GM19468 (cell line): ENCODE measurements around the gene ZYG11A.
A peak's percentile ranks its signal among the peaks of the same experiment; 100 is the strongest.
"Not testable (repeated sequence)": the region's sequence is repeated elsewhere in the genome, so short reads cannot be mapped to it uniquely, and the experiment has no call there.

Experiments used
- ATAC-seq: cut with Tn5 transposase; IDR thresholded peaks from one replicate; pipeline ENCODE4 v1.9.1; 2021; ENCODE audit warnings: mild to moderate bottlenecking, moderate library complexity, moderate number of reproducible peaks; ENCODE audit not compliant: unreplicated experiment; ENCODE audit errors: extremely low read depth

Gene ZYG11A

DNA sequence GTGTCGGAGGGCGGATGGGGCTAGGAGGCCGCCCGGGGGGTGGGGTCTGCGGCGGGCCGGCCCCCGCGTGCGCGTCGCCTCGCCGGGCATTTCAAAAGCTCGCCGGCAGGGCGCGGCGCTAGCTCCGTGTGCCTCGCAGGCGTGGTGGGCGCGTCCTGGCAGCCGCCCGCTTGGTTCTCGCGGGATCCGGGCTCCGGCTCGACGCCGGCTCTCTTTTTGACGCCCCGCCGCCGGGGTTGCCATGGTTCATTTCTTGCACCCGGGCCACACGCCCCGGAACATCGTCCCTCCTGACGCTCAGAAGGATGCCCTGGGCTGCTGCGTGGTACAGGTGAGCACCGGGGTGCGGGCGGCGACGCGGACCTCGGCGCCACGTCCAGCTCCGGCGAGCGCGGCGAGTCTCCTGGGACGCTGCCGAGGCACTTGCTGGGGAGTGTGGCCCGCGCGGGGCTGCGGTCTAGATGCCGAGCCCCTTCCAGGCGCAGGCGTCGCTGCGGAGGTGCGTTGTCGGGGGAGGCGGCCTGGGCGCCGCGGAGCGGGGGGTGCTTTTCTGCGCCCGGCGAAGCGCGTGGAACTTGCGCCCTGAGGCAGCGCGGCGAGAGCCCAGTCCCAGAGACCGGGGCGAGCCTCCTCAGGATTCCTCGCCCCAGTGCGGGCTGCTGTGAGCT lies at the start of gene ZYG11A:
Gene ZYG11A, plus strand, starts transcription at position 118 of the 668 bp plus-strand sequence. Its CDS starts 124 bp downstream, at position 242.
- ATAC-seq: peak; percentile 84

DNA sequence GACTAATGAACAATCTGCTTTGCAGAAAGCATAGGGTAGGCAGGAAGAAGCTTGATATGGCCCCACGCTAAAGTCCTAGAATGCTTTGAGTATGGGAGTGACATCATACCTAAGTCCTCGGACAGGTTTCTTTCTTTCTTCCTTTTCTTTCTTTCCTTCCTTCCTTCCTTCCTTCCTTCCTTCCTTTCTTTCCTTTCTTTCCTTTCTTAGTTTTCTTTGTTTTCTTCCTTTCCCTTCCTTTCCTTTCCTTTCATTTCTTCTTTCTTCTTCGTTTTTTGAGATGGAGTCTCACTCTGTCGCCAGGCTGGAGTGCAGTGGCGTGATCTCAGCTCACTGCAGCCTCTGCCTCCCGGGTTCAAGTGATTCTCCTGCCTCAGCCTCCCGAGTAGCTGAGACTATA lies 48.8 kb upstream of the ZYG11A start:
- not testable (repeated sequence) for ATAC-seq

DNA sequence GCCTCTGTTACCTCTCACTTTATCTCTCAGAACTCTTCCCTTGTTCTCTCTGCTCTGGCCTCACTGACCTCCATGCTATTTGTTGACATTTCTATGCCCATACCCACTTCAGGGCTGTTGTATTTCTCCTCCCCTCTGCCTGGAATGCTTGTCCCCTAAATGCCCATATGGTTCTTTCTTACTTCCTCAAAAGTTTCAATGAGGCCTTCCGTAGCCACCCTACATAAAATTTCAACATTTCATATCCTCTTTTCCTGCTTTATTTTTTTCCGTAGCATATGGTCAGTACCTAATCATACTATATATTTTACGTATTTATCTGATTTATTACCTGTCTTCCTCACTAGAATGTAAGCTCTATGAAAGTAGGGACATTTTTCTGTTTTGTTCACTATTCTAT lies 47.1 kb upstream of the ZYG11A start:
- ATAC-seq: no peak

DNA sequence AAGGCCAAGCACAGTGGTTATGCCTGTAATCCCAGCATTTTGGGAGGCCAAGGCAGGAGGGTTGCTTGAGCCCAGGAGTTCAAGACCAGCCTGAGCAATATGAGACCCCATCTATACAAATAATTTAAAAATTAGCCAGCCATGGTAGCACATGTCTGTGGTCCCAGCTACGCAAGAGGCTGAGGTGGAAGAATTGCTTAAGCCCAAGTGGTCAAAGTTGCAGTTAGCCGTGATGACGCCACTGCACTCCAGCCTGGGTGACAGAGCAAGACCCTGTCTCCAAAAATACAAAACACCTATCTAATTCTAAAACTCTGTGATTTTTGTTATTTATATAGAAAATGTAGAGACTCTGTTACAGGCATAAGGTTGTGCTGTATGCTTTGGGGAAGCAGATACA lies 44.2 kb upstream of the ZYG11A start:
- ATAC-seq: no peak

DNA sequence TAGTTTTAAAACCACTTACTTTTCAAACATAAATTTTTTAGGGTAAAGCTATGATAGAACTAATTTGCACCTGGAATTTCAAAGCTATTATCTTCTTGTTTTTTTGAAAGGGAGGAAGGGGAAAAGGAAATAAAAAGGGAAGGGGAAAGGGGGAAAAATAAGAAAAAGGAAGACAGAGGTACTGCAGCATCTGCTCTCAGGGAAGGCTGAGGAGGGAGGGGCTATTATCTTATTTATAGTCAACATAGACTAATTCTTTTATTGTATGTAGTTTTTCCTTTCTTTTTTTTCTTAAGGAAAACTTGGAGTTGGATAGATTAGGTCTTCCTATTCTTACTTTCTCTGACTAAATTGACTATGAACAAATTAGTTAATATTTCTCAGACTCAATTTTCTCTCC lies 41.5 kb upstream of the ZYG11A start:
- ATAC-seq: no peak

DNA sequence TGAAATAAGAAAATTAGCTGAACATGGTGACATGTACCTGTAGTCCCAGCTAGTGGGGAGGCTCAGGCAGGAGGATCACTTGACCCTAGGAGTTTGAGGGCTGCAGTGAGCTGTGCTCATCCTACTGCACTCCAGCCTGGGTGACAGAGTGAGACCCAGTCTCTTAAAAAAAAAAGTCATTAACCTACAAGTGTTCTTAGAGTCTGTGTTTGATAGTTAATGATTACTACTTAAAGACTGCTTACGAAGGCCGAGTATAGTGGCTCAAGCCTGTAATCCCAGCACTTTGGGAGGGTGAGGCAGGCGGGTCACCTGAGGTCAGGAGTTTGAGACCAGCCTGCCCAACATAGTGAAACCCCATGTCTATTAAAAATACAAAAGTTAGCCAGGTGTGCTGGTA lies 38.5 kb upstream of the ZYG11A start:
- ATAC-seq: not testable (repeated sequence)

DNA sequence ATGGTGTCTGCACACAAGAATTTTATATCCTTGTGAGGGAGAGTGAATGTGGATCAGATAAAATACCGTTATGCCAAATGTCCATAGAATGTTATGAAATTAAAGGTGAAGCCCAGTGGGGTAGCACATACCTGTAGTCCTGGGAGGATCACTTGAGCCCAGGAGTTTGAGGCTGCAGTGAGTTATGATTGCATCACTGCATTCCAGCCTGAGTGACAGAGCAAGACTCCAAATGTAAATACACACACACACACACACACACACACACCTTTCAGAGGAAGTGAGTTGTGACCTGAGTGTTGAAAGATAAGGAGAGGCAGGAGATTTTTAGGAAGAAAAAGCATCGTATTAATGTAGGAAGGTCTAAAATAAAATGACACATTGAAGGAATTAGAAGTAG lies 28.1 kb upstream of the ZYG11A start:
- ATAC-seq: no peak

DNA sequence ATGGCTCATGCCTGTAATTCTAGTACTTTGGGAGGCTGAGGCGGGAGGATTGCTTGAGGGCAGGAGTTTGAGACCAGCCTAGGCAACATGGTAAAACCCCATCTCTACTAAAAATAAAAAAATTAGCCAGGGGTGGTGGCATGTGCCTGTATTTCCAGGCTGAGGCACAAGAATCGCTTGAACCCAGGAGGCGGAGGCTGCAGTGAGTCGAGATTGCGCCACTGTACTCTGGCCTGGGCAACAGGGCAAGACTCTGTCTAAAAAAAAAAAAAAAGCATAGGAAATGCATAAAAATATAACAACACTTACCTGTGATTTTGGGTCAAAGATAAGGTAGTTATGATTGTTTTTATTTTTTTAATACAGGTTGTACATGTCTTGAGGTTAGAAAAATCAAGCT lies 21.7 kb upstream of the ZYG11A start:
- not testable (repeated sequence) for ATAC-seq

DNA sequence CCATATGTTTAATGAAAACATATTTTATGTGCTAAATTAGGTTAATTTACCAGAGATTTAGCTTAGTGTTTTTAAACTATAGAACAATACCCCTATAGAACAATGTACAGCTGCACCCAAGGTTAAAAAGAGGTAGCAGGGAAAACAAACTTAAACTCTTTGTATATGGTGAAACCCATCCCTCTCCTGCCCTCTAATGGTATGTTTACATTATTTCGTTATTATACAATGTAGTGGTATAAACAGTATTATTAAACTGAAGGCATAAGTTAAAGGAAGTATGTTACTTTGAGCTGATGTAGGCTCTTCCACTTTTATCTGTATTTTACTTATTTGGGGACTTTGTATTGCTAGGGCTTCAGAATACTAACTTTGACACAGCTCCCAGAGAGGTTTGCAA lies 16.7 kb upstream of the ZYG11A start:
- ATAC-seq: no peak

DNA sequence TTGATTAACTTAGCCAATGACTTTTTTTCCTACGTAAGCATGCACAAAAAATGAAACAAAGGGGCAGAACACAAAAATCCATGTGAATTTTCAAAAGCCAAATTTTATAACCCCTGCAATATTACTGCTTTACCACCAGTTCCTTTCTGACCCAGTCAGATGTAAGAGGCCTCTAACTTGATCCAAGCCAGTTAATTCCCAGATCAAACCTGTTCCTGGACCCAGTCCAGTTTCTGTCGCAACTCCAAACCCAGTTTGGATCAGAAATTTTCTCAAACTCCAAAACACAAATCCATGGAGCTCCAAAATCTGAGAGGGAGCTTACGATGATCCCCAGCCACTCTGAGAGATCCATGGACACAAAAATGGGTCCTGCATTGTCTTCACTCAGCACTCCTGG lies 7.8 kb upstream of the ZYG11A start:
- ATAC-seq: no peak

DNA sequence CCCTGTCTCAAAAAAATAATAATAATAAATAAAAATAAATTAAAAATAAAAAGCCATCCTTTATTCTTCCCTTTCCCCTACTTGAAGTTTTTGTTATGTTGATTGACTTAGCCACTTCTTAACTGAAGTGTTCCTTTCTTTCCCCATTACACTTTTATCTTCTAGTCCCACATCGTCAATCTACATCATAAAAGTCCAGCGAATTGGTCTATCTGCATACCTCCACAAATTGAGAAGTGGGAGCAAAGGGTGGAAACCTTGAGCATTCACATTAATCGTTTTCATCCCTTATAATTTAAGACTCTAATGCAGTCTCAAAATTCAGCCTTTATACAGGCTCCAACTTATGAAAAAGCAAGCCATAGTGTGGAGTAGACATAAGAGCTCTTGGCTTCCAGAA lies 6.5 kb upstream of the ZYG11A start:
- ATAC-seq: no peak

DNA sequence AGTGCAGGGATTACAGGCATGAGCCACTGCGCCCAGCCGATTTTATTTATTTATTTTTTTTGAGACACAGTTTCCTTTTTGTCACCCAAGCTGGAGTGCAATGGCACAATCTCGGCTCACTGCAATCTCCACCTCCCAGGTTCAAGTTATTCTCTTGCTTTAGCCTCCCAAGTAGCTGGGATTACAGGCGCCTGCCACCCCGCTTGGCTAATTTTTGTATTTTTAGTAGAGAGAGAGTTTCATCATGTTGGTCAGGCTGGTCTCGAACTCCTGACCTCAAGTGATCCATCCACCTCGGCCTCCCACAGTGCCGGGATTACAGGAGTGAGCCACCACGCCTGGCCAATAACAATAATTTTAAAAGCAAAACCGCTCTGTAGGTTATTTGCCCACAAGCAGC lies 3.4 kb upstream of the ZYG11A start:
- ATAC-seq: not testable (repeated sequence)

DNA sequence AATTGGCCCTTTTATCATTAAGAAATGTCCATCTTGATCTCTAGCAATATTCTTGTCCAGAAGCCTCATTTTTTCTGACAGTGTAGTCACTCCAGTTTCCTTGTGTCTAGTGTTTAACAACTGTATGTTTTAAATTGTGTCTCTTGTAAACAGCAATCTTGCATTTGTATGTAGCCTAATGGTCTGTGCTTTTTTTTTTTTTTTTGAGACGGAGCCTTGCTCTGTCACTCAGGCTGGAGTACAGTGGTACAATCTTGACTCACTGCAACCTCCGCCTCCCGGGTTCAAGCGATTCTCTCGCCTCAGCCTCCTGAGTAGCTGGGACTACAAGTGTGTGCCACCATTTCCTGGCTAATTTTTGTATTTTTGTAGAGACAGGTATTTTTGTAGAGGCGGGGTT lies 2.6 kb downstream of the ZYG11A start:
- not testable (repeated sequence) for ATAC-seq

DNA sequence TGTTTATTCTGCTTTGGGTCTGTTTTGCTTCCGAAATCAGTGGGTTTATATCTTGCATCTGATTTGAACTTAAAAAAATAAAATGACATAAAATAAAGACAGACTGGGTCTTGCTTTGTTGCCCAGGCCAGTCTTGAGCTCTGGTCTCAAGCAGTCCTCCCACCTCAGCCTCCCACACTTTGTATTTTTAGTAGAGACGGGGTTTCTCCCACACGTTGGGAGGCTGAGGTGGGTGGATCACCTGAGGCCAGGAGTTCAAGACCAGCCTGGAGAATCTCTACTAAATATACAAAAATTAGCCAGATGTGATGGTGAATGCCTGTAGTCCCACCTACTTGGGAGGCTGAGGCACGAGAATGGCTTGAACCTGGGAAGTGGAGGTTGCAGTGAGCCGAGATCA lies 5.9 kb downstream of the ZYG11A start:
- ATAC-seq: no peak

DNA sequence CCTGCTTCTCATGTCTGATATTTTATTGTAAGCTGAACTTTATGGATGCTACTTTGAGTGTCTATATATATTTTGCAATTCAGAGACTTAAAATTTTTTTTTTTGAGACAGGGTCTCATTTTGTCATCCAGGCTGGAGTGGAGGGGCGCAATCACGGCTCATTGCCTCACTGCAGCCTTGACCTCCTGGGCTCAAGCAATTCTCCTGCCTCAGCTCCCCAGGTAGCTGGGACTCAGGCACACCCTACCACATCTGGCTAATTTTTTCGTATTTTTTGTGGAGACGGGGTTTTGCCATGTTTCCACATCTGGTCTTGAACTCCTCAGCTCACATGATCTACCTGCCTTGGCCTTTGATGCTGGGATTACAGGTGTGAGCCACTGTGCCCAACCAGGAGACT lies 8.4 kb downstream of the ZYG11A start:
- no peak for ATAC-seq

DNA sequence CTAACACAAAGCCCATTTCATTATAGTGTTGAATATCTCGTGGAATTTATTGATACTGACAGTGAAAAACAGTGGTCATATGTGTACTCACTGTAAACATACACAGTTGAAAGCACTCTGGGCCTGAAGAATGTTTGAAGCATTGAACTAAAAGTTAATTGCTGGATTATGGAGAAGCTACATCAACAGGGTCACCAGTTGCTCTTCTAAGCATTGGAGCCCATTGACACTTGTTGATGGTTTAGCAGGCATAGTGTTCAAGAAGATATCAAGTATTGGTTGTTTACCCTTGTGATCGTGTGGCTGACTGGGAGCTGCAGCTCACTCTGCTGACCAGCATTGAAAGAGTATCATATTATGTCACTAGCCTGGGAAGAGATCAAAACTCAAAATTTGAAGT lies 10.3 kb downstream of the ZYG11A start:
- ATAC-seq: no peak

DNA sequence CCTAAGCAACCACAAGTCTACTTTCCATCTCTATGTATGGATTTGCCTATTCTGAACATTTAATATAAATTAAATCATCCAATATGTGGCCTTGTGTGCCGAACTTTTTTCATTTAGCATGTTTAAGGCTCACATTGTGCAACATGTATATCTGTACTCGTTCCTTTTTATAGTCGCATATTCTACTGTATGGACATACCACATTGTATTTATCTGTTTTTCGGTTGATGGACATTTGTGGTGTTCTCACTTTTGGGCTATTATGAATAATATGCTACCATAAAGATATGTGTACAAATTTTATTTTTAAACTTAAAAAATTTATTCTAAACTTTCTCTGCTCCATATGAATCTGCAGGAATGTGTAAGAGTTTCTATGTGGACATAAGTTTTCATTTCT lies 13.0 kb downstream of the ZYG11A start:
- no peak for ATAC-seq

DNA sequence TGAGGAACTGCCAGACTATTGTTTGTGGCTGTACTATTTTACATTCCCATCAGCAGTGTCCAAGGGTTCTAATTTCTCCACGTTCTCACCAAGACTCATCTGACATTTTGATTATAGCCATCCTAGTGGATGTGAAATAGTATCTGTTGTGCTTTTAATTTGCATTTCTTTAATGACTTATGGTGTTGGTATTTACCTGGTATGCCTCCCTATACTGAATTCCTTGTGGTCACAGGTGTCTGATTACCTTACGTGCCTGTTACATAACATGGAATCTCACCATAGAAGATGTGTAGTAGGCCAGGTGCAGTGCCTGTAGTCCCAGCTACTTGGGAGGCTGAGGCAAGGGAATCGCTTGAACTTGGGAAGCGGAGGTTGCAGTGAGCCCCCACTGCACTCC lies 13.5 kb downstream of the ZYG11A start:
- ATAC-seq: no peak

DNA sequence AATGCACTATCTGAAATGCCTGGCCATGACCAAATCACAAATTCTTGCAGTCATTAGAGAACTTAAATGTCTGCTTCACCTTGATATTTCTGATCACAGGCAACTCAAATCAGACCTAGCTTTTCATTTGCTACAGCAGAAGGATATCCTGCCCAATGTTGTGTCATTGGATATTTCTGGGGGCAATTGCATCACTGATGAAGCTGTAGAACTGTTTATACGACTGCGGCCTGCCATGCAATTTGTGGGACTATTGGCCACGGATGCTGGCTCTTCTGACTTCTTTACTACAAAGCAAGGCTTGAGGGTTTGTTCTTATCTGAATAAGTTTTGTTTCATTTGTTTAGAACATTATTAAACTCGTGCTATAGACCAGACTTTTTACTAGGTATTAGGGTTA lies 14.9 kb downstream of the ZYG11A start:
- ATAC-seq: no peak

DNA sequence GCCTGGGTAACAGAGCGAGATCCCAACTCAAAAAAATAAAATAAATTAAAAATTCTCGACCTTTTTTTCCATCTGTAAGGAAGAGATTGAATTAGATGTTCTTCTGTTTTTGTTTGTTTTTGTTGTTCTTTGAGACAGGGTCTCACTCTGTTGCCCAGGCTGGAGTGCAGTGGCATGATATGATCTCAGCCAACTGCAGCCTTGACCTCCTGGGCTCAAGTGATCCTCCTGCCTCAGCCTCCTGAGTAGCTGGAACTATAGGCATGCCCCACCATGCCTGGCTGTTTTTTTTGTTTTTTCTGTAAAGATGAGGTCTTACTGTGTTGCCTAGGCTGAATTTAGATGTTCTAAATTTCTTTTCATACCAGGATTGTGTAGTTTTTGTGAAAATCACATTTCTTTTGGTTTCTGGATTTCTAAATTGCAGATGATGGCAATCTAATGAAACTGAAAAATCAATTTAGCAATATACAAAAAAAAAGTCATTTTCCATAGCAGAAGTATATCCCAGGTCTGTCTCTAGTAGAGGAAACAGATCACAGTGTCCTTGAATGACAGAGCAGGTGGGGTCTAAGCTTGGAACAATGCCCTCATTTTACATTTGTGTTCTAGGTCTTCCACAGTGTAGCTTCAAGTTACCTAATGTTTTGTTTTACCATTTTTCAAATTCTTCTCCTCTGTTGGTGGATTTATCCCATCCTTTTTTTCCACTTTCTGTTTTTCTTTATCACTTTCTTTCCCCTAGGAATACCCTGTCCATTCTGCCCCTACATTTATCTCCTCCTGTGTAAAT lies 20.3 kb downstream of the ZYG11A start:
- ATAC-seq: no peak

DNA sequence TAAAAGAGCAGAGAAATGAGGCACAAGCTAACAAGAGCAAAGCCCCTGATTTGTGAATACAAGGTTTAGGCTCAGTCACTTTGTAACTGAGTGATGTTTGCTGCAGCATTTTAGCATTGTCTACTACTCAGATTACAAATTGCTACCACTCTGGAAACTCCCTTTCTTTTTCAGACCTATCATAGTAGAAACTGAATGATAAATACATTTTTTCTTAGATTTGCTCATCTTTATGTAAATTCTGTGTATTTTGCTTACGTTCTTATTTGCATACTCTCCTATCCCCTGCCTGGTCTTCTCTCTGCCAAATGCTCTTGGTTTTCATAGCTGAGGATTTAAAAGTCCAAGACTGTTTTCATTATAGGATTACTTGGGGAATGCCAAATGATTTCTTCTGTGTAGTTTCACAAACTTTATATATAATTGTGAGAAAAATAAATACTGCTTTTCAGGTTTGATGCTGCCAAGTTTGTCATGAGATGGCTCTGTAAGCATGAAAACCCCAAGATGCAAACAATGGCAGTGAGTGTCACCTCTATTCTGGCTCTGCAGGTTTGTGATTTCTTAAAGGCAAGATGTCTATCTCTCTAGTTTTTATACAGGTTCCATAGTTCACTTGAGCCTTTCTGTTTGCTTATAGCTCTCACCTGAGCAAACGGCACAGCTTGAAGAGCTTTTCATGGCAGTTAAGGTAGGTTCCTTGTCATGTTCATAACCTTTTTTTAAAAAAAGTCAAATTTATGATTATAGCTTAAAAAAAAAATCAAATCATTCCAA lies 24.7 kb downstream of the ZYG11A start:
- peak; percentile 77 for ATAC-seq
